Activated effector memory CD4-positive, alpha-beta T cell treated with Interleukin-2 at 50 U/mL for 16 hours (primary cell): Measurements from ENCODE around the gene ATRX.
"Not testable (repeated sequence)": the region's sequence is repeated elsewhere in the genome, so short reads cannot be mapped to it uniquely, and the experiment has no call there.

Source experiments
- DNase-seq: peaks from one replicate; pipeline ENCODE4 v3.0.0-alpha.2; 2020

The ATRX gene

GRCh38 chrX:77603635-77604336, 182.2 kb downstream of the ATRX start:
- DNase-seq = no peak

GRCh38 chrX:77597511-77597910, 188.5 kb downstream of the ATRX start:
- no peak for DNase-seq

- DNase-seq = no peak
These were observed 188.9 kb downstream of the ATRX start for GRCh38 chrX:77597090-77597489.

- no peak for DNase-seq
These were observed 190.2 kb downstream of the ATRX start for GRCh38 chrX:77595848-77596247.

GRCh38 chrX:77572322-77572721, 213.7 kb downstream of the ATRX start:
- DNase-seq = no peak

- no peak for DNase-seq
These were observed 220.7 kb downstream of the ATRX start for GRCh38 chrX:77565278-77565677.

GRCh38 chrX:77564823-77565222, 221.2 kb downstream of the ATRX start:
- DNase-seq = no peak

- no peak for DNase-seq
These were observed 224.6 kb downstream of the ATRX start for GRCh38 chrX:77561372-77561771.

GRCh38 chrX:77556276-77556675, 229.7 kb downstream of the ATRX start:
- DNase-seq = no peak

- no peak for DNase-seq
These were observed 237.3 kb downstream of the ATRX start for GRCh38 chrX:77548751-77549150.

GRCh38 chrX:77539778-77540177, 246.2 kb downstream of the ATRX start:
- not testable (repeated sequence) for DNase-seq

GRCh38 chrX:77531261-77531660, 254.8 kb downstream of the ATRX start:
- DNase-seq = not testable (repeated sequence)

- no peak for DNase-seq
These were observed 258.0 kb downstream of the ATRX start for GRCh38 chrX:77528034-77528433.

- no peak for DNase-seq
These were observed 258.6 kb downstream of the ATRX start for GRCh38 chrX:77527233-77528001.

GRCh38 chrX:77519765-77520164, 266.3 kb downstream of the ATRX start:
- no peak for DNase-seq

GRCh38 chrX:77514177-77514576, 271.8 kb downstream of the ATRX start:
- DNase-seq = no peak

- no peak for DNase-seq
These were observed 276.0 kb downstream of the ATRX start for GRCh38 chrX:77510007-77510406.

- DNase-seq = no peak
These were observed 280.8 kb downstream of the ATRX start for GRCh38 chrX:77505227-77505626.

GRCh38 chrX:77502951-77503525, 283.0 kb downstream of the ATRX start:
- no peak for DNase-seq

- not testable (repeated sequence) for DNase-seq
These were observed 285.9 kb downstream of the ATRX start for GRCh38 chrX:77500164-77500563.

GRCh38 chrX:77493677-77494553, 292.1 kb downstream of the ATRX start:
- DNase-seq = no peak

- DNase-seq = no peak
These were observed 302.0 kb downstream of the ATRX start for GRCh38 chrX:77484045-77484444.

- DNase-seq = no peak
These were observed 330.6 kb downstream of the ATRX start for GRCh38 chrX:77455437-77455836.
